Colonic mucosa (tissue), 4 donors: ENCODE measurements around the gene SAMD4A. TPM values are rescaled to one million over a fixed set of nuclear protein-coding genes. Genes with fewer than 3 reads are reported as not detected.

Experiments used
- DNase-seq: peaks from one replicate; pipeline ENCODE4 v3.0.0-alpha.2; 2020
- H3K27ac ChIP-seq: fragments of 200-600 bp; one replicate; pipeline ENCODE4 v1.8.0; 2021
- H3K27me3 ChIP-seq: fragments of 200-600 bp; one replicate; pipeline ENCODE4 v1.8.0; 2021
- H3K36me3 ChIP-seq: fragments of 200-600 bp; one replicate; pipeline ENCODE4 v1.8.0; 2021
- H3K4me1 ChIP-seq: fragments of 200-600 bp; one replicate; pipeline ENCODE4 v1.8.0; 2021; ENCODE audit warnings: mild to moderate bottlenecking
- H3K4me3 ChIP-seq: fragments of 200-600 bp; one replicate; pipeline ENCODE4 v1.8.0; 2021
- H3K9ac ChIP-seq, 2 donors: one replicate each; pipeline ENCODE4 v1.7.0; 2013; ENCODE audit warnings: control low read depth in 2 of 2, low read depth in 2 of 2, low read length in 2 of 2
- H3K9me3 ChIP-seq: fragments of 200-600 bp; one replicate; pipeline ENCODE4 v1.8.0; 2021
- intact Hi-C: fragments of 100-400 bp; cut with DNase I; formaldehyde crosslinking; loops from one replicate; pipeline ENCODE4 v1.14.1; 2022
- total RNA-seq, 2 donors: library from RNA; stranded (reverse); fragmentation: NEBNext Ultra II Directional in 1 of 2; extraction: Animal tissue kit (Norgen Biotek cat#: 25700) in 1 of 2; gene quantifications; one replicate each; pipeline ENCODE4 v1.2.1, GENCODE V29; 2021
- TF ChIP-seq, protein P1 (sequence below): fragments of 200-600 bp; IDR thresholded peaks from one replicate; pipeline ENCODE4 v1.8.0; 2022; ENCODE audit warnings: antibody characterized with exemption, mild to moderate bottlenecking
- donor health status: healthy.
- donor health status: DM: no; HTN: no; CAD: no.
- donor health status: DM: no; HTN: no; CAD: no.

Gene SAMD4A
- total RNA-seq, 2 donors from 2014 or later: 5.6 to 31.3 TPM

DNA sequence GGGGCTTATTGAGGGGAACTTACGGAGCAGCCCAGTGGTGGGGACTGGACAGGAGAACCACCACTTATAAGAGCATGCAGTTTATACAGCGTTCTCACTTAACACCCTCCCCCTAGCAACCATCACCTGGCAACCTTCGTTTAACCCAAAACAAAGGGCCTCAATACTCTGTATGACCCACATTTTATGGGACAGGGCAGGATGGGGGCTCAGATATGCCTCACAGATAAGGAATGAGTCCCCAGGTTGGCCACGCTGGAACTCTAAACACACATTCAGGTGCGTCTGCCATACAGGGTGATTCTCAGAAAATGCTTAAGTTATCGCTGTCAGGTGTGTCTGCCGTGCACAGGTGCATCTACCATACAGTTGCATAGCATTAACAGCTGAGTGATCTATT, 236.5 kb downstream of the SAMD4A start:
- no peak for DNase-seq
- Histone ChIP-seq H3K4me3 (no peak overlapping the region), H3K27me3 (no peaks in the 10 kb centered on the region), H3K36me3 (no peaks in the 10 kb centered on the region), H3K9ac (no peak overlapping the region), H3K4me1 (no peaks in the 10 kb centered on the region), H3K27ac (no peak overlapping the region), H3K9me3 (no peaks in the 10 kb centered on the region)
- TF ChIP-seq, protein P1, sequence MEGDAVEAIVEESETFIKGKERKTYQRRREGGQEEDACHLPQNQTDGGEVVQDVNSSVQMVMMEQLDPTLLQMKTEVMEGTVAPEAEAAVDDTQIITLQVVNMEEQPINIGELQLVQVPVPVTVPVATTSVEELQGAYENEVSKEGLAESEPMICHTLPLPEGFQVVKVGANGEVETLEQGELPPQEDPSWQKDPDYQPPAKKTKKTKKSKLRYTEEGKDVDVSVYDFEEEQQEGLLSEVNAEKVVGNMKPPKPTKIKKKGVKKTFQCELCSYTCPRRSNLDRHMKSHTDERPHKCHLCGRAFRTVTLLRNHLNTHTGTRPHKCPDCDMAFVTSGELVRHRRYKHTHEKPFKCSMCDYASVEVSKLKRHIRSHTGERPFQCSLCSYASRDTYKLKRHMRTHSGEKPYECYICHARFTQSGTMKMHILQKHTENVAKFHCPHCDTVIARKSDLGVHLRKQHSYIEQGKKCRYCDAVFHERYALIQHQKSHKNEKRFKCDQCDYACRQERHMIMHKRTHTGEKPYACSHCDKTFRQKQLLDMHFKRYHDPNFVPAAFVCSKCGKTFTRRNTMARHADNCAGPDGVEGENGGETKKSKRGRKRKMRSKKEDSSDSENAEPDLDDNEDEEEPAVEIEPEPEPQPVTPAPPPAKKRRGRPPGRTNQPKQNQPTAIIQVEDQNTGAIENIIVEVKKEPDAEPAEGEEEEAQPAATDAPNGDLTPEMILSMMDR: no peak
- intact Hi-C loops: loop anchor here (10.0 kb wide), 1 partner anchor 239 kb away; the partner anchor contains the start of gene SAMD4A

DNA sequence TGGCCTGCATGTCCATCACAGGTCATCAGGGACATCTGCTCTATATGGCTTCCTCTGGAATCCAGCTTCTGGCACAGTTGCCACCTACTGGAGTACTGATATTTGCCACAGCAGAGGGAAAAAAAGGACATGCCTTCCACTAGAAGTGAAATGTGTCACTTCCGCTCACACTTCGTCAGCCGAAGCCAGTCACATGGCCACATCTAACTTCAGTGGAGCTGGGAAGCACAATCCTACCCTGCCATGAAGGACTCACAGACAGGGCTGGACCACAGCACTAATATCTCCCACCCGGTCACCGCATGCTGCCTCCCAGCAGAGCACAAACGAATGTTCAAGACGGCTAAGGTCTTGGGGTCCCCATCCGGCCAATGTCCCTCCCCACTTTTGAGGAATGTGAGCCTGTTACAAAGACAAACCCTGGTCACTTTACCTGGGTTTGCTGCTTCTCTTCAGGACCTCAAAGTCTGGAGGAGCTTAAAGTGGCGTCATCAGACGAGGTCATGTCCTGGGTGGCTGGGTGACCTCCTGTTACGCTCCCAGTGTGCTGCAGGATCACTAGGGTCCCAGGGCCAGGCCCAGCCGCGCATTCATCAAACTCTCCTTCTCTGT, 237.1 kb downstream of the SAMD4A start:
- DNase-seq: no peak
- no peaks in the 10 kb centered on the region for H3K9me3 ChIP-seq
- H3K36me3 ChIP-seq: no peaks in the 10 kb centered on the region
- intact Hi-C loops: loop anchor here (10.0 kb wide), 1 partner anchor 239 kb away; the partner anchor contains the start of gene SAMD4A
- H3K9ac ChIP-seq: no peak overlapping the region
- H3K4me3 ChIP-seq: no peak overlapping the region
- H3K27ac ChIP-seq: no peak overlapping the region
- TF ChIP-seq, protein P1: no peak
- no peaks in the 10 kb centered on the region for H3K27me3 ChIP-seq
- no peaks in the 10 kb centered on the region for H3K4me1 ChIP-seq

DNA sequence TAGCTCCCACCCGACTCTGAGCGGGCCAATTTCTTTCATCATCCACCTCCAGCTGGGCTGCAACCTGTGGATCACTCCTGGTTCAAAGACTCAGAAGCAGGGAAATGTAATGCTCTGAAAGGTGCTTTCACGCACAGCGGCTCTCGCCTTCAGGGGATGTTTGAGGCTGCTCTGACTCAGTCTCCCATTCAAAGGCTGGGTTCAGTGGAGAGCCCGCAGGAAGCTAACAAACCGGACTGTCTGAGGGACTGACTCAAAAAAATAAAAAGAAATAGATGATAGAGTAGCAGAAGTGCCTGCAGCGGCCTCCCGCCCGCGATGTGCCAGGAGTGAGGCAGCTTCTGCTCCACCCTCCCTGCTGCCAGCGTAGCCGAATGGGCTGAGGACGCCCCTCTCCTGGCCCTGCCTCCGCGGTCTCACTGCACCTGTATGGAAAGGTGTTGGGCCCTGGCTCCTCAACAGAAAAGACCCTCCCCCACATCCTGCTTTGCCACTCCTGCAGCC, 237.7 kb downstream of the SAMD4A start:
- Histone ChIP-seq H3K27me3 (no peaks in the 10 kb centered on the region), H3K27ac (no peak overlapping the region), H3K9ac (no peak overlapping the region), H3K4me3 (no peak overlapping the region), H3K4me1 (no peaks in the 10 kb centered on the region), H3K9me3 (no peaks in the 10 kb centered on the region), H3K36me3 (no peaks in the 10 kb centered on the region)
- no peak for DNase-seq
- intact Hi-C loops: loop anchor here (10.0 kb wide), 1 partner anchor 240 kb away; the partner anchor contains the start of gene SAMD4A
- TF ChIP-seq, protein P1: no peak

DNA sequence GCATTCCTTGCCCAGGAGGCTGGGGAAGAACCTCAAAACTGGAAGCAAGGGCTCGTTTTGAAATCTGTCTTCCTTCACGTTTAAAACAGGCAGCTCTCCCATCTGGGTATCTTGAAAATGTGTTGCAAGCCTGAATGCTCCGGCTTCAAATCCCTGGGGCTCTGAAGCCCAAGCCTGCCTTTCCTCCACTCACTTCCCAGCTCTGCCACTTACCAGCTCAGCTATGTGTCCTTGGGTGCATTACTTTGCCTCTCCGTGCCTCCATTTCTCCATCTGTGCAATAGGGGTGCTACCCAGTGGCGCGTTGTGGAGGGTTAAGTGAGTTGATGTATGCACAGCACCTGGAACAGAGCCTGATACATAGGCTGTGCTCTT, 238.1 kb downstream of the SAMD4A start:
- no peaks in the 10 kb centered on the region for H3K36me3 ChIP-seq
- no peak overlapping the region for H3K4me3 ChIP-seq
- H3K9ac ChIP-seq: no peak overlapping the region
- no peaks in the 10 kb centered on the region for H3K27me3 ChIP-seq
- no peaks in the 10 kb centered on the region for H3K4me1 ChIP-seq
- H3K27ac ChIP-seq: no peak overlapping the region
- intact Hi-C loops: loop anchor here (10.0 kb wide), 1 partner anchor 240 kb away; the partner anchor contains the start of gene SAMD4A
- DNase-seq: no peak
- no peaks in the 10 kb centered on the region for H3K9me3 ChIP-seq
- TF ChIP-seq, protein P1: no peak

DNA sequence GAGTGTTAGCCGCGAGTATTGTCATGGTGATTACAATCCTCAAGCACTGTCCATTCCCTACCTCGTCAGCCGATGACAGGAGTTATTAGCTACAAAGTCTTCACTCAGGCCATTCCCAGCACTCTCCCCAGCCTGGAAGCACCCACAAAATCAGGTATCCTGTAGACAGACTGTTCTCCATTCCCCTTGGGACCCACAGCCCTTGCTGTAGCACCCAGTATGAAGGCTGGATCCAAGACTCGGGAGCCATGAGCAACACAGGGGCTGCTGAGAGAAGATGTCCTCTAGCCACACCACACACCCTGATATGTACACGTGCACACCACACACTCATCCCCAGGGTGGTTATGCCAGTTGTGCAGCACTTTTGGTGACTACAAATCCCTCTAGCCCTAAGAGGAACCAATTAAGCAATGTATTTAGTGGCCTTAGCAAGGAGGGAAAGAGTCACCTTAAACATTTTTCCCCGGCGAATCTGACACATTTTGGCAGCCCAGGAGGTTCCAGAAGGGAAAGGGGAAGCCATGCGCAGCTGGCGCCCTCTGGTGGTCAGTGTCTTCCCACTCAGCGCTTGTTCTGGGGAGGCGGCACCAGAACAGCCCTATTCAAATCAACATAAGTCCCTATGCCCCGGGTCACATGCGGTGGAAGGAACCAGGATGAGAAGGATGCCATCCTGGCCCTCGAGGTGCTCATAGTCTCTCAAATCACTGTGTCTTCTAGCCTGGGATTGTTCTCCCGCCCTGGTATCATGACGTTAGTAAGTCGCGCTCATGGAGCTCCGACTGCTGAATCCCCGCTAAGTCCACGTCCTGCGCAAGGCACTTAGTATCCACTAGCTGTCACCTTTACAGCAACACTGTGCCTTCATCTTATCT, 238.8 kb downstream of the SAMD4A start:
- peak; percentile 82 for DNase-seq
- H3K27me3 ChIP-seq: no peaks in the 10 kb centered on the region
- intact Hi-C loops: loop anchor here (10.0 kb wide), 1 partner anchor 241 kb away; the partner anchor contains the start of gene SAMD4A
- no peaks in the 10 kb centered on the region for H3K9me3 ChIP-seq
- H3K4me1 ChIP-seq: no peaks in the 10 kb centered on the region
- TF ChIP-seq, protein P1: peak; percentile 97
- no peak overlapping the region for H3K9ac ChIP-seq
- H3K36me3 ChIP-seq: no peaks in the 10 kb centered on the region
- H3K4me3 ChIP-seq: no peak overlapping the region
- no peak overlapping the region for H3K27ac ChIP-seq
